ENCODE data around the gene SUN3.
A peak's percentile ranks its signal among the peaks of the same experiment; 100 is the strongest.

The SUN3 gene

DNA sequence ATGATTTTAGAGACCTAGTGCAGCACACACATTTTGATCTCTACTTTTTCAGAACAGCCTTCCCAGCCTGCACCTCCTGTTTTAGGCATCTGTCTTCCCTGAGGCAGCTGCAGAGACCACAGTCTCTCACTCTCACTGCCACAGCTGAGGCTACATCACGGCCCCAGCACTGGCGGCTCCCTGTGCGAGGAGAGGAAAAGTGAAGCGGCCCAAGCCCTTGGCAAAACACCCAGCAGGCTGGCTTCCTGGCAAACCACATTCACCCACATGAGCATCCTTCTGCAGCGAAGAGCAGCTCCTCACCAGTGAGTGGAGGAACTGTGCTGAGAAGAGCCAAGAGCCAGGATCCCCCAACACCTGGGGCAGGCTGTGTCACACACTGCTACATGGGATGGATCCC lies 63.5 kb downstream of the SUN3 start:
- no peak for DNase-seq (ENCODE audit: low spot score)
- CTCF ChIA-PET = interaction anchor here (0.9 to 1.3 kb wide), 2 partner anchors 147 to 190 kb away, joined by 3 read pairs; no protein-coding TSS in a partner anchor
- POLR2A ChIA-PET (ENCODE audit: low non-redundant PET) = interaction anchor here (0.6 kb wide), 1 partner anchor 1802 kb away, joined by 3 read pairs; no protein-coding TSS in a partner anchor
- TF ChIP-seq CTCF (conservative IDR thresholded peaks at IDR 0.05; ENCODE audit: low read depth) = no peak
- no peak overlapping the region for H3K27ac ChIP-seq

DNA sequence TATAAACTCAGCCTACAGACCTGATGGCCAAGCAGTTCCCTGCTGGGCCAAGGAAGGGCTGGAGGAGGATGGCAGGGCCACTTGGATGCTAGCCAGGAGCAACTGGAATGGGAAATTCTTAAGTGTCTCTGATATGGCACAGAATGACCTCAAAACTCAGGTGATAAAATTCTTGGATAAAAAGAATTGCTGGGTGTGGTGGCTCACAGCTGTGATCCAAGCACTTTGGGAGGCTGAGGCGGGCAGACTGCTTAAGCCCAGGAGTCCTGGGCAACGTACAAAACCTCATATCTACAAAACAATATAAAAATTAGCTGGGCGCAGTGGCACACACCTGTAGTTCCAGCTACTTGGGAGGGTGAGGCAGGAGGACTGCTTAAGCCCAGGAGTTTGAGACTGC lies 66.6 kb downstream of the SUN3 start:
- CTCF ChIA-PET = no interaction called here
- peak overlapping the region; percentile 28; the same call in 1 of the 2 replicates for H3K27ac ChIP-seq
- POLR2A ChIA-PET (ENCODE audit: low non-redundant PET) = no interaction called here
- TF ChIP-seq CTCF (conservative IDR thresholded peaks at IDR 0.05; ENCODE audit: low read depth) = no peak
- DNase-seq (ENCODE audit: low spot score) = no peak

DNA sequence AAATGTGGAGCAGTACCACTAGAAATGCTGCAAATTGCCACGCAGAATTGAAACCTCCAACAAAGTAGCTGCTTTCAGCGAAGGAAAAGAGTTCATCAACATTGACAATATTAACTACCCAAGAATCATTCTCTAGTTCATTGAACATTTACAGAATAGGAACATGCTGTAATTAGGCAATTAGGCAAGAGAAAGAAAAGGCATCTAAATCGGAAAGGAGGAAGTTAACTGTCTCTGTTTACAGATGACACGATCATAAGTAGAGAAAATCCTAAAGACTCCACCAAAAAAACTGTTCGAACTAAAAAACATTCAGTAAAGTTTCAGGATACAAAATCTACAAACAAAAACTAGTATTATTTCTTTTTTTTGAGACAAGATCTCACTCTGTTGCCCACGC lies 71.8 kb downstream of the SUN3 start:
- no peak for DNase-seq (ENCODE audit: low spot score)
- no peak for TF ChIP-seq CTCF (conservative IDR thresholded peaks at IDR 0.05; ENCODE audit: low read depth)
- ChIA-PET CTCF (interaction anchor here (1.6 kb wide), 1 partner anchor 12 kb away, joined by 3 read pairs; no protein-coding TSS in a partner anchor), POLR2A (ENCODE audit: low non-redundant PET) (no interaction called here)
- no peak overlapping the region for H3K27ac ChIP-seq

DNA sequence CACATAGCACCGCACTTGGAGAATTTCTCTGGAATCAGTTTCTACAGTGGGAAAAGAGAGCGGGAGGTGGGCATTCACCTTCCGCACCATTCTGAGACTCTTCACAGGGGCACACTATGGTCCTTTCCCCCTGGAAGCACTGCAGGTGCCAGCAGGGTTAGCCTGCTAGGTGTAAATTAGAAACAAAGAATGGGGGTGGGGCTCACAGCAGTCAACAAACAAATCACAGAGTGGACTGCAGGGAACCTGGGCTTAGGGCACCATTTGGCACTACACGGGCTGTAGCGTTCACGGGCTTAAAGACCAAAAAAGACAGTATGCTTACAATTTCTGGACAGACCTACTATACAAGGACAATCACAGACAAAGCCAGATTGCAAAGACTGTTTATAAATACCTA lies 72.7 kb downstream of the SUN3 start:
- ChIA-PET CTCF (interaction anchor here (1.6 kb wide), 1 partner anchor 11 kb away, joined by 3 read pairs; no protein-coding TSS in a partner anchor), POLR2A (ENCODE audit: low non-redundant PET) (no interaction called here)
- no peak for DNase-seq (ENCODE audit: low spot score)

DNA sequence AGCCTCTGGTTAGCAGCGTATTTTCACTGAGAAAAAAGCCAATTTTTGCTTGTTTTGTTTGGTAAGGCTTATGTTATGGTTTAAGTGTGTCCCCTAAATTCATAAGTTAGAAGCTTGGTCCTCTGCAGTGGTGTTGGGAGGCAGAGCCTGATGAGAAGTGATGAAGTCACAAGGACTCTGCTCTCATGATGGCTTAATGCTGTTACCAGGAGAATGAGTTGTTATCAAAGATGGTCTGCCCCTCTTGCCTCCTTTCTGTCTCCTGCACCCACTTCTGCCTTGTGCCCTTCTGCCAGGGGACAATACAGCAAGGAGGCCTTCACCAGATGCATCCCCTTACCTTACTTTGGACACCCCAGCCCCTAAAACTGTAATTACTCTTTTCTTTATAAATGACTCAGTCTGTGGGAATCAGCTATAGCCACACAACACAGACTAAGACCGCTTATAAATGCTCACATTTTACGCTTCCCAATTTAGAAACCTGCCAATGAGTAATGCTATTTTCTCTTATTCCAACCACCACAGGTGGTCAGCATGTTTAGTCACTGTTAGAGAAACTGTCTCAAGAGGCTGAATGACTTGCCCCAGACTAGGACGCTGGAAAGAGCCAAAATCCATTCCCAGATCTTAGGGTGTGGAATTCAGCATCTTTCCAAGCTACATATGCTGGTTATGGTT lies 74.5 kb downstream of the SUN3 start:
- POLR2A ChIA-PET (ENCODE audit: low non-redundant PET) = no interaction called here
- DNase-seq (ENCODE audit: low spot score) = no peak
- no peak overlapping the region for H3K27ac ChIP-seq
- CTCF ChIA-PET = interaction anchor here (0.7 to 2.4 kb wide), 2 partner anchors 10 to 73 kb away, joined by 3 to 11 read pairs; no protein-coding TSS in a partner anchor
- no peak for TF ChIP-seq CTCF (conservative IDR thresholded peaks at IDR 0.05; ENCODE audit: low read depth)

More for the DNA sequence above, 72.7 kb downstream of the SUN3 start:
- no peak overlapping the region for H3K27ac ChIP-seq
- no peak for TF ChIP-seq CTCF (conservative IDR thresholded peaks at IDR 0.05; ENCODE audit: low read depth)

DNA sequence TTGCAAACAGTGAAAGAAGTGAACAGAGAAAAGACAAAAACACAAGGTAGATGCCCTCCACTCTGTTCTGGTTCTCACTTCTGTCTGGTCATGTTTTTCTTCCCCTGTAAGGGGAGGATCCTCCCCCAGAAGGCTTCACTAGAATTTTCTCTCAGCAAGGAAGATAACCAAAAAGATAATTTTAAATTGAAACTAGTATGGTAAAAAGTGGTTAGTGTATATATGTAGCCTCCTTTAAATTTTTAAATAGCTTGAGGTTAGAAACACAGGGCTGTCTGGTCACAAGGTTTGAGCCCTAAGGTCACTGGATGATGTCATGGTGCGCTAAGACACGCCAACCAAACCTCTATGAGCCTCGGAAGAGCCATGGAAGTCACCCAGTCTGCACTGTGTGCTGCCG lies 75.1 kb downstream of the SUN3 start:
- no peak for TF ChIP-seq CTCF (conservative IDR thresholded peaks at IDR 0.05; ENCODE audit: low read depth)
- ChIA-PET POLR2A (ENCODE audit: low non-redundant PET) (interaction anchor here (0.6 kb wide), 1 partner anchor 19 kb away, joined by 3 read pairs; no protein-coding TSS in a partner anchor), CTCF (interaction anchor here (0.7 to 2.4 kb wide), 2 partner anchors 9 to 73 kb away, joined by 3 to 11 read pairs; no protein-coding TSS in a partner anchor)
- DNase-seq (ENCODE audit: low spot score) = no peak
- H3K27ac ChIP-seq = no peak overlapping the region

Data from RWPE1 (cell line).